Prostate gland (tissue), 2 donors: ENCODE data around the gene RHEB. TPM values are rescaled to one million over a fixed set of nuclear protein-coding genes. Genes with fewer than 3 reads are reported as not detected.

ENCODE experiments used
- DNase-seq: peaks from one replicate; pipeline ENCODE4 v3.0.0-alpha.2; 2019; ENCODE audit warnings: low spot score
- H3K27ac ChIP-seq, 2 donors: fragments of 200-600 bp; sonication (generic); 2 replicates each; pipeline ENCODE4 v1.5.1; 2017 to 2019
- H3K27me3 ChIP-seq: fragments of 200-600 bp; sonication (generic); replicated peaks from 2 replicates; pipeline ENCODE4 v1.5.1; 2019; ENCODE audit not compliant: insufficient read depth
- H3K36me3 ChIP-seq, 2 donors: fragments of 200-600 bp; sonication (generic); 1 replicate in 1 of 2; 2 replicates in 1 of 2; pipeline versions ENCODE4 v1.5.1 to v1.8.1; 2017 to 2019
- H3K4me1 ChIP-seq: fragments of 200-600 bp; sonication (generic); replicated peaks from 2 replicates; pipeline ENCODE4 v1.5.1; 2019
- H3K4me3 ChIP-seq, 2 donors: fragments of 200-600 bp; sonication (generic); 2 replicates each; pipeline ENCODE4 v1.5.1; 2017 to 2019
- H3K9me3 ChIP-seq: fragments of 200-600 bp; sonication (generic); 2 replicates; pipeline ENCODE4 v1.5.1; 2017
- CTCF ChIP-seq, 4 experiments: fragments of 200-600 bp in 2 of 4; fragments of 450-650 bp in 2 of 4; sonication (generic) in 2 of 4; IDR thresholded peaks; 1 replicate in 3 of 4; 2 replicates in 1 of 4; pipeline ENCODE4 v1.5.1; 2016 to 2019; ENCODE audit warnings: antibody characterized with exemption in 4 of 4, mild to moderate bottlenecking in 2 of 4, moderate library complexity in 2 of 4
- POLR2A ChIP-seq: fragments of 450-650 bp; IDR thresholded peaks from one replicate; pipeline ENCODE4 v1.6.1; 2016; ENCODE audit warnings: antibody characterized with exemption, mild to moderate bottlenecking
- POLR2AphosphoS5 ChIP-seq: sonication (generic); formaldehyde crosslinking; IDR thresholded peaks from one replicate; pipeline ENCODE4 v1.6.1; 2017; ENCODE audit warnings: antibody characterized with exemption
- WGBS: methylation state at CpG from one replicate; pipeline ENCODE4 v1.1.5; 2018; 5-methylcytosine and 5-hydroxymethylcytosine counted together
- intact Hi-C: fragments of 100-400 bp; cut with DNase I; formaldehyde crosslinking; loops from one replicate; pipeline ENCODE4 v1.14.2; 2022
- total RNA-seq, 2 donors: library from RNA; depleted of rRNA; stranded (reverse); fragments of >200 nt; gene quantifications; one replicate each; pipeline ENCODE4 v1.1.0, GENCODE V29; 2016

Gene RHEB
- total RNA-seq, 2 donors from 2014 or later, result 59.3 to 63.1 TPM

- no peaks in the 10 kb centered on the region for H3K9me3 ChIP-seq
- no peaks in the 10 kb centered on the region for H3K27me3 ChIP-seq
- intact Hi-C loops, result loop anchor here (2.0 to 10.0 kb wide), 4 partner anchors 57 to 296 kb away; partner anchors contain the start of gene RHEB
- peak overlapping the region; percentile 76 to 81 for H3K27ac ChIP-seq
- H3K4me3 ChIP-seq, result no peak overlapping the region
- TF ChIP-seq POLR2AphosphoS5, result no peak
- TF ChIP-seq POLR2A, result no peak
- no peak for TF ChIP-seq CTCF (IDR thresholded peaks at IDR 0.05)
- no peak for DNase-seq
- H3K36me3 ChIP-seq, result peaks cover 0 to 2% of the 10 kb centered on the region in 2 donors
- 69% methylated on average over 6 of the region's 6 CpGs for WGBS
- peaks cover 5% of the 10 kb centered on the region for H3K4me1 ChIP-seq
Observed at GRCh38 chr7:151461096-151461941, 58.4 kb downstream of the RHEB start.

GRCh38 chr7:151460474-151460855, 59.2 kb downstream of the RHEB start:
- DNase-seq, result no peak
- Histone ChIP-seq H3K36me3 (peaks cover 0 to 1% of the 10 kb centered on the region in 2 donors), H3K27me3 (no peaks in the 10 kb centered on the region), H3K9me3 (no peaks in the 10 kb centered on the region), H3K4me3 (no peak overlapping the region), H3K27ac (peak overlapping the region; percentile 76 to 81), H3K4me1 (peaks cover 5% of the 10 kb centered on the region)
- intact Hi-C loops, result loop anchor here (2.0 to 10.0 kb wide), 4 partner anchors 58 to 297 kb away; partner anchors contain the start of gene RHEB
- TF ChIP-seq POLR2A (no peak), POLR2AphosphoS5 (no peak), CTCF (IDR thresholded peaks at IDR 0.05) (no peak)
- 35% methylated on average over 10 of the region's 10 CpGs for WGBS

- H3K27me3 ChIP-seq, result no peaks in the 10 kb centered on the region
- TF ChIP-seq POLR2AphosphoS5, result peak; percentile 89
- TF ChIP-seq CTCF (IDR thresholded peaks at IDR 0.05), result peak in 3 of 4 experiments; percentile 29 to 48 (median 45)
- no peak for TF ChIP-seq POLR2A
- H3K27ac ChIP-seq, result peak overlapping the region; percentile 76 to 81
- intact Hi-C loops, result loop anchor here (2.0 to 10.0 kb wide), 4 partner anchors 59 to 297 kb away; partner anchors contain the start of gene RHEB
- peaks cover 5% of the 10 kb centered on the region for H3K4me1 ChIP-seq
- DNase-seq, result peak; percentile 87
- 5% methylated on average over 25 of the region's 25 CpGs for WGBS
- H3K4me3 ChIP-seq, result peak overlapping the region in 1 of 2 donors; percentile 2
- no peaks in the 10 kb centered on the region for H3K9me3 ChIP-seq
- H3K36me3 ChIP-seq, result no peaks in the 10 kb centered on the region
Observed at GRCh38 chr7:151459726-151460473, 59.8 kb downstream of the RHEB start.

- intact Hi-C loops, result no loop called here
- no peak overlapping the region for H3K27ac ChIP-seq
- no peak for TF ChIP-seq POLR2A
- TF ChIP-seq CTCF (IDR thresholded peaks at IDR 0.05), result no peak
- TF ChIP-seq POLR2AphosphoS5, result no peak
- H3K36me3 ChIP-seq, result no peaks in the 10 kb centered on the region
- H3K4me1 ChIP-seq, result peaks cover 5% of the 10 kb centered on the region
- no peaks in the 10 kb centered on the region for H3K27me3 ChIP-seq
- 96% methylated on average over 6 of the region's 6 CpGs for WGBS
- no peak overlapping the region for H3K4me3 ChIP-seq
- H3K9me3 ChIP-seq, result no peaks in the 10 kb centered on the region
- no peak for DNase-seq
Observed at GRCh38 chr7:151457534-151457933, 62.2 kb downstream of the RHEB start.
